GM21390 (cell line): ENCODE results near the gene BCL10.

ENCODE experiments used
- ATAC-seq: cut with Tn5 transposase; IDR thresholded peaks from one replicate; pipeline ENCODE4 v1.9.1; 2021; ENCODE audit not compliant: unreplicated experiment

BCL10 gene

GRCh38 chr1:85224734-85225623 lies 51.5 kb downstream of the BCL10 start:
- no peak for ATAC-seq

GRCh38 chr1:85224295-85224694 lies 52.1 kb downstream of the BCL10 start:
- ATAC-seq, result no peak

GRCh38 chr1:85223334-85223733 lies 53.1 kb downstream of the BCL10 start:
- ATAC-seq, result no peak

- ATAC-seq, result no peak
These were observed 55.7 kb downstream of the BCL10 start for GRCh38 chr1:85220756-85221201.

GRCh38 chr1:85219853-85220610 lies 56.4 kb downstream of the BCL10 start:
- no peak for ATAC-seq

GRCh38 chr1:85216697-85217096 lies 59.7 kb downstream of the BCL10 start:
- ATAC-seq, result no peak
